ENCODE data around the gene NDUFV2. TPM values are rescaled to one million over a fixed set of nuclear protein-coding genes. Genes with fewer than 3 reads are reported as not detected.

NDUFV2 gene
- total and polyA plus RNA-seq, 2 of the 8 experiments (the other 6 are each of a cell fraction or from before 2014, with no cell fraction given), result 90.8 to 191 TPM

- WGBS, 2 experiments (ENCODE audit: extremely low coverage in 1 of 2, insufficient coverage in 1 of 2, insufficient read length in 1 of 2, insufficient replicate concordance in 2 of 2, low coverage in 1 of 2, low lambda C conversion rate in 2 of 2, missing lambda C conversion rate in 1 of 2), result 3% methylated on average over 43 of the region's 95 CpGs; no CpG with 5 or more reads in 1 of the 2 experiments
- ChIA-PET CTCF (ENCODE audit: partially characterized antibody) (interaction anchor here (1.2 to 1.5 kb wide), 2 partner anchors 10 to 102 kb away, joined by 3 to 6 read pairs; no protein-coding TSS in a partner anchor), POLR2A (ENCODE audit: partially characterized antibody) (interaction anchor here (0.9 to 4.4 kb wide), 15 partner anchors 10 to 466 kb away, joined by 3 to 44 read pairs (median 6); partner anchors contain the start of genes NDUFV2 and TWSG1)
- no peaks in the 10 kb centered on the region for H3K27me3 ChIP-seq (replicated peaks in 1 of 4; ENCODE audit: control insufficient read depth in 3 of 4, extremely low read depth in 1 of 4, insufficient read depth in 3 of 4, low read length in 3 of 4)
- peak within 1 kb of the TSS; percentile 88 to 93 for H3K4me2 ChIP-seq (ENCODE audit: insufficient read depth in 1 of 2, low read depth in 2 of 2, low read length in 2 of 2)
- peak within 1 kb of the TSS; percentile 93 for H4K8ac ChIP-seq (ENCODE audit: extremely low read depth, insufficient read depth, low read length)
- H3K23me2 ChIP-seq (ENCODE audit: low read depth, low read length), result peaks cover 8% of the 10 kb centered on the region
- peaks cover 4% of the 10 kb centered on the region; the same call in 1 of the 2 replicates for H3K79me1 ChIP-seq (ENCODE audit: low read depth, low read length)
- no peaks in the 10 kb centered on the region for H3K9me3 ChIP-seq (ENCODE audit: insufficient read depth in 2 of 2, low read depth in 1 of 2, low read length in 1 of 2)
- 0 out of 2 replicates have a peak within 1 kb of the TSS, but pooled peaks have one; percentile 43 for H2BK20ac ChIP-seq (ENCODE audit: low read length)
- H4K91ac ChIP-seq (replicated peaks; ENCODE audit: insufficient read length, low read length), result peak within 1 kb of the TSS; percentile 98
- H3K18ac ChIP-seq (ENCODE audit: extremely low read depth, low read length), result peak within 1 kb of the TSS; percentile 99
- H3K9ac ChIP-seq (replicated peaks in 1 of 4; ENCODE audit: extremely low read depth in 1 of 4, low read depth in 3 of 4, low read length in 3 of 4), result peak within 1 kb of the TSS; percentile 77 to 91 (median 87)
- H4K20me1 ChIP-seq (replicated peaks in 1 of 2; ENCODE audit: control insufficient read depth in 1 of 2, insufficient read depth in 2 of 2, low read length in 2 of 2), result peaks cover 0 to 9% of the 10 kb centered on the region in 2 experiments
- H3K23ac ChIP-seq (ENCODE audit: insufficient read length), result peak within 1 kb of the TSS; percentile 18
- peak within 1 kb of the TSS; percentile 99 for H3K56ac ChIP-seq (replicated peaks; ENCODE audit: insufficient read length, low read depth, low read length)
- FAIRE-seq (no peak), DNase-seq (ENCODE audit: low read depth in 1 of 2, low spot score in 2 of 2) (peak; percentile 88 to 95)
- peaks cover 2 to 35% (median 8%) of the 10 kb centered on the region in 4 experiments; a peak in 4 of 8 replicates for H3K36me3 ChIP-seq (ENCODE audit: control insufficient read depth in 2 of 4, insufficient read depth in 4 of 4, low read length in 3 of 4)
- peaks cover 7 to 44% of the 10 kb centered on the region in 2 experiments for H3K79me2 ChIP-seq (ENCODE audit: control insufficient read depth in 1 of 2, insufficient read depth in 2 of 2, low read length in 2 of 2)
- peak within 1 kb of the TSS; percentile 60 for H3K4ac ChIP-seq (replicated peaks; ENCODE audit: insufficient read length, low read depth, low read length)
- peak within 1 kb of the TSS; percentile 99 for H4K5ac ChIP-seq (ENCODE audit: insufficient read length, low read depth, low read length)
- H3K4me1 ChIP-seq (replicated peaks in 1 of 4; ENCODE audit: control insufficient read depth in 3 of 4, insufficient read depth in 4 of 4, low read length in 3 of 4), result peaks cover 0 to 3% (median 1%) of the 10 kb centered on the region in 4 experiments; a peak in 2 of 7 replicates
- H3K14ac ChIP-seq (ENCODE audit: insufficient read length), result no peak within 1 kb of the TSS
- peak within 1 kb of the TSS; percentile 79 to 95 (median 85) for H3K4me3 ChIP-seq (ENCODE audit: extremely low read depth in 1 of 4, insufficient read depth in 2 of 4, low read depth in 3 of 4, low read length in 4 of 4)
- peak within 1 kb of the TSS; percentile 92 for H3K27ac ChIP-seq (ENCODE audit: low read depth, low read length)
- H2BK120ac ChIP-seq (replicated peaks; ENCODE audit: low read depth, low read length), result peak within 1 kb of the TSS; percentile 64
- H2BK5ac ChIP-seq (ENCODE audit: low read depth, low read length), result peak within 1 kb of the TSS; percentile 98
- peak within 1 kb of the TSS; percentile 65; the same call in 1 of the 2 replicates for H2BK12ac ChIP-seq (ENCODE audit: low read depth, low read length)
- H2AK5ac ChIP-seq (ENCODE audit: low read depth, low read length), result 0 out of 2 replicates have a peak within 1 kb of the TSS, but pooled peaks have one; percentile 56
- H2BK15ac ChIP-seq (ENCODE audit: low read length), result peak within 1 kb of the TSS; percentile 83; the same call in 1 of the 2 replicates
- H2AFZ ChIP-seq (ENCODE audit: low read length), result peak within 1 kb of the TSS; percentile 94
- TF ChIP-seq E2F6 (IDR thresholded peaks at IDR 0.05) (0 out of 2 replicates have a peak, but pooled peaks have one; percentile 10), EGR1 (IDR thresholded peaks at IDR 0.05; ENCODE audit: borderline replicate concordance, low read depth, low read length) (no peak), CBX8 (IDR thresholded peaks at IDR 0.05; ENCODE audit: borderline replicate concordance, low read depth, low read length) (no peak), ATF2 (IDR thresholded peaks at IDR 0.05; ENCODE audit: low read length) (no peak), POLR2AphosphoS5 (IDR thresholded peaks at IDR 0.05; ENCODE audit: low read depth, low read length) (peak; percentile 76), TAF7 (optimal IDR thresholded peaks at IDR 0.05; ENCODE audit: borderline replicate concordance, low read depth, low read length) (peak; percentile 57), KDM1A (IDR thresholded peaks at IDR 0.05; ENCODE audit: borderline replicate concordance, low read length) (no peak)
Measured at GRCh38 chr18:9136315-9137155, 34.0 kb downstream of the NDUFV2 start, which contains the start of gene ANKRD12. ANKRD12 (plus strand) TSS chr18:9136781; CDS start chr18:9182433, 45,652 bp downstream.
